ENCODE data around the gene WWOX. TPM values are rescaled to one million over a fixed set of nuclear protein-coding genes. Genes with fewer than 3 reads are reported as not detected.
A peak's percentile ranks its signal among the peaks of the same experiment; 100 is the strongest.

The WWOX gene
- total RNA-seq, 1 experiment from 2014 or later = 15.6 TPM

- H3T11ph ChIP-seq (ENCODE audit: low read length) = no peak overlapping the region
- Mint-ChIP-seq H3K4me1 (no peaks in the 10 kb centered on the region), H3K36me3 (ENCODE audit: insufficient read depth in 1 of 3, low read depth in 3 of 3) (no peaks in the 10 kb centered on the region), H3K9me3 (no peaks in the 10 kb centered on the region), H3K4me3 (no peak overlapping the region), H3K27me3 (ENCODE audit: low read depth) (peaks cover 11% of the 10 kb centered on the region), H3K27ac (peak overlapping the region in 2 of 3 experiments; percentile 19 to 94; a peak in 1 of 7 replicates)
- no peaks in the 10 kb centered on the region for H4K20me1 ChIP-seq (ENCODE audit: control insufficient read depth, insufficient read depth, insufficient read length)
- no peak overlapping the region for H4K91ac ChIP-seq (ENCODE audit: insufficient read length, low read depth, low read length)
- H3K27me3 ChIP-seq (ENCODE audit: insufficient read depth, low read length) = no peaks in the 10 kb centered on the region
- no peak for DNase-seq
- no peak overlapping the region for H3K4me2 ChIP-seq (ENCODE audit: insufficient read depth, insufficient read length, low read length)
- H2BK120ac ChIP-seq (ENCODE audit: low read depth, low read length, poor library complexity, severe bottlenecking) = no peak overlapping the region
- no peaks in the 10 kb centered on the region for H3K79me1 ChIP-seq (ENCODE audit: insufficient read depth, low read depth, low read length, poor library complexity, severe bottlenecking)
- H3K4ac ChIP-seq (ENCODE audit: low read depth, low read length) = no peak overlapping the region
- H2AFZ ChIP-seq (ENCODE audit: low read length) = no peak overlapping the region
- H3K56ac ChIP-seq (ENCODE audit: insufficient read length, low read depth, low read length) = no peak overlapping the region
- no peak overlapping the region for H3K23ac ChIP-seq (ENCODE audit: insufficient read length, low read depth, low read length)
- no peak overlapping the region for H2BK20ac ChIP-seq (ENCODE audit: low read depth, low read length, poor library complexity, severe bottlenecking)
- H3K79me2 ChIP-seq (ENCODE audit: insufficient read depth, low read length) = no peaks in the 10 kb centered on the region
- no peak overlapping the region for H2BK5ac ChIP-seq (ENCODE audit: insufficient read length, low read length)
- no peak overlapping the region for H2AK5ac ChIP-seq (ENCODE audit: insufficient read length, low read length)
- no peak overlapping the region for H3K14ac ChIP-seq (ENCODE audit: insufficient read depth, low read length)
- no peaks in the 10 kb centered on the region for H3K23me2 ChIP-seq (ENCODE audit: insufficient read length, low read depth, low read length, poor library complexity, severe bottlenecking)
- no peak overlapping the region for H3K27ac ChIP-seq (ENCODE audit: insufficient read length, low read depth, low read length)
- H3K18ac ChIP-seq (ENCODE audit: insufficient read length, low read depth, low read length) = no peak overlapping the region
- no peaks in the 10 kb centered on the region for H3K9me3 ChIP-seq (ENCODE audit: control insufficient read depth, low read depth, low read length)
- WGBS (ENCODE audit: extremely low coverage, insufficient read length, low lambda C conversion rate) = no CpG with 5 or more reads among the region's 8 CpGs
- H2BK15ac ChIP-seq (ENCODE audit: low read depth, low read length) = no peak overlapping the region
- H4K8ac ChIP-seq (replicated peaks; ENCODE audit: insufficient read length, low read depth, low read length) = no peak overlapping the region
- H3K9ac ChIP-seq (ENCODE audit: extremely low read depth, insufficient read length, low read length) = no peak overlapping the region
- no peak overlapping the region for H4K5ac ChIP-seq (ENCODE audit: insufficient read length, low read depth, low read length)
- TF ChIP-seq CTCF (conservative IDR thresholded peaks at IDR 0.05) = no peak
- no peak overlapping the region for H2BK12ac ChIP-seq (ENCODE audit: insufficient read length, low read depth, low read length)
- H3K4me1 ChIP-seq (ENCODE audit: insufficient read depth, low read length) = no peaks in the 10 kb centered on the region
Observed at GRCh38 chr16:78791011-78791410, 691.6 kb downstream of the WWOX start.
